Gastrocnemius medialis (tissue), 4 donors: ENCODE data around the gene PSMG4. TPM values are rescaled to one million over a fixed set of nuclear protein-coding genes. Genes with fewer than 3 reads are reported as not detected.

Source experiments
- ATAC-seq, 2 donors: fragments of 150-250 bp; one replicate each; pipeline ENCODE4 v1.9.1; 2016
- DNase-seq, 2 donors: peaks; one replicate each; pipeline ENCODE4 v3.0.0-alpha.2; 2019
- H3K27ac ChIP-seq, 4 donors: fragments of 200-600 bp; sonication (generic); 1 replicate in 1 of 4; 2 replicates in 3 of 4; pipeline ENCODE4 v1.5.1; 2016 to 2018; ENCODE audit warnings: mild to moderate bottlenecking in 2 of 4, moderate library complexity in 1 of 4
- H3K27me3 ChIP-seq, 3 donors: fragments of 200-600 bp; sonication (generic) in 2 of 3; 1 replicate in 1 of 3; 2 replicates in 2 of 3; pipeline versions ENCODE4 v1.5.1 to v1.6.0; 2016 to 2019; ENCODE audit warnings: mild to moderate bottlenecking in 1 of 3, moderate library complexity in 1 of 3
- H3K36me3 ChIP-seq, 2 donors: fragments of 200-600 bp; sonication (generic) in 1 of 2; one replicate each; pipeline ENCODE4 v1.5.1; 2017 to 2018
- H3K4me1 ChIP-seq, 2 donors: fragments of 200-600 bp; sonication (generic) in 1 of 2; one replicate each; pipeline ENCODE4 v1.5.1; 2016 to 2017; ENCODE audit warnings: mild to moderate bottlenecking in 2 of 2
- H3K4me3 ChIP-seq, 4 donors: fragments of 200-600 bp; sonication (generic) in 3 of 4; 1 replicate in 1 of 4; 2 replicates in 3 of 4; pipeline ENCODE4 v1.5.1; 2016 to 2019; ENCODE audit warnings: mild to moderate bottlenecking in 2 of 4
- H3K9me3 ChIP-seq, 3 donors: fragments of 200-600 bp; sonication (generic) in 2 of 3; 1 replicate in 1 of 3; 2 replicates in 2 of 3; pipeline ENCODE4 v1.5.1; 2016 to 2019
- CTCF ChIP-seq, 5 experiments: fragments of 450-650 bp in 3 of 5; fragments of 200-600 bp in 2 of 5; sonication (generic) in 2 of 5; IDR thresholded peaks in 4 of 5; conservative IDR thresholded peaks in 1 of 5; 1 replicate in 4 of 5; 2 replicates in 1 of 5; pipeline ENCODE4 v1.5.1; 2016 to 2019; ENCODE audit warnings: antibody characterized with exemption in 5 of 5, mild to moderate bottlenecking in 3 of 5, moderate library complexity in 3 of 5
- POLR2A ChIP-seq, 2 donors: fragments of 450-650 bp; IDR thresholded peaks; one replicate each; pipeline ENCODE4 v1.6.1; 2017; ENCODE audit warnings: antibody characterized with exemption in 2 of 2, mild to moderate bottlenecking in 2 of 2, moderate library complexity in 2 of 2
- in situ Hi-C, 4 donors: fragments of 200-750 bp; cut with MboI; loops; one replicate each; pipeline versions ENCODE4 v1.15.0 to v1.8.0; 2017; ENCODE audit warnings: low sequenced_read_pairs in 4 of 4
- intact Hi-C: fragments of 100-400 bp; cut with DNase I; formaldehyde crosslinking; loops from one replicate; pipeline ENCODE4 v1.15.1; 2023; ENCODE audit warnings: low total_unique reads
- total RNA-seq, 4 donors: library from RNA; depleted of rRNA; stranded (reverse); fragments of >200 nt; gene quantifications; one replicate each; pipeline versions ENCODE4 v1.1.0 to v1.2.3, GENCODE V29; 2016

PSMG4 gene
- total RNA-seq, 4 donors from 2014 or later, result 16.4 to 27.6 (median 22.0) TPM

GRCh38 chr6:3226481-3227362 is 32.0 kb upstream of the PSMG4 start:
- ATAC-seq (no peak), DNase-seq (no peak)
- Histone ChIP-seq H3K36me3 (no peaks in the 10 kb centered on the region), H3K9me3 (no peaks in the 10 kb centered on the region), H3K4me3 (peak overlapping the region; percentile 43 to 57 (median 50)), H3K4me1 (peaks cover 27 to 36% of the 10 kb centered on the region in 2 donors), H3K27me3 (peaks cover 56 to 59% (median 58%) of the 10 kb centered on the region in 3 donors), H3K27ac (no peak overlapping the region)
- in situ Hi-C loops (no loop called here), intact Hi-C loops (loop anchor here (5.0 kb wide), 1 partner anchor 69 kb away; the partner anchor contains the start of gene TUBB2A)
- TF ChIP-seq CTCF (IDR thresholded peaks at IDR 0.05 in 4 of 5, conservative IDR thresholded peaks at IDR 0.05 in 1 of 5) (no peak), POLR2A (IDR thresholded peaks at IDR 0.05) (no peak)

GRCh38 chr6:3227363-3228045 is 31.2 kb upstream of the PSMG4 start, which contains the start of gene TUBB2B:
Gene TUBB2B, minus strand, starts transcription at chr6:3227653. Its CDS starts 110 bp downstream, at chr6:3227543.
- Histone ChIP-seq H3K36me3 (no peaks in the 10 kb centered on the region), H3K27ac (no peak within 1 kb of the TSS), H3K27me3 (peaks cover 63 to 67% (median 66%) of the 10 kb centered on the region in 3 donors), H3K4me1 (peaks cover 27 to 42% of the 10 kb centered on the region in 2 donors), H3K4me3 (peak within 1 kb of the TSS; percentile 43 to 57 (median 50)), H3K9me3 (no peaks in the 10 kb centered on the region)
- ATAC-seq, result peak in 1 of 2 donors; percentile 17
- TF ChIP-seq POLR2A (IDR thresholded peaks at IDR 0.05) (no peak), CTCF (IDR thresholded peaks at IDR 0.05 in 4 of 5, conservative IDR thresholded peaks at IDR 0.05 in 1 of 5) (no peak)
- in situ Hi-C loops (no loop called here), intact Hi-C loops (loop anchor here (5.0 kb wide), 1 partner anchor 70 kb away; the partner anchor contains the start of gene TUBB2A)
- no peak for DNase-seq

- DNase-seq (no peak), ATAC-seq (no peak)
- Histone ChIP-seq H3K27me3 (peaks cover 69 to 74% (median 72%) of the 10 kb centered on the region in 3 donors), H3K27ac (no peak overlapping the region), H3K36me3 (no peaks in the 10 kb centered on the region), H3K4me1 (peaks cover 27 to 42% of the 10 kb centered on the region in 2 donors), H3K9me3 (no peaks in the 10 kb centered on the region), H3K4me3 (peak overlapping the region; percentile 43 to 57 (median 50))
- intact Hi-C loops, result loop anchor here (5.0 kb wide), 1 partner anchor 71 kb away; the partner anchor contains the start of gene TUBB2A
- in situ Hi-C loops, result no loop called here
- no peak for TF ChIP-seq POLR2A (IDR thresholded peaks at IDR 0.05)
- TF ChIP-seq CTCF (IDR thresholded peaks at IDR 0.05 in 4 of 5, conservative IDR thresholded peaks at IDR 0.05 in 1 of 5), result no peak
Observed at GRCh38 chr6:3228046-3228671, 30.6 kb upstream of the PSMG4 start.

GRCh38 chr6:3228771-3229565 is 29.8 kb upstream of the PSMG4 start:
- H3K36me3 ChIP-seq, result no peaks in the 10 kb centered on the region
- intact Hi-C loops, result loop anchor here (5.0 kb wide), 1 partner anchor 72 kb away; the partner anchor contains the start of gene TUBB2A
- in situ Hi-C loops, result no loop called here
- H3K4me1 ChIP-seq, result peaks cover 27 to 42% of the 10 kb centered on the region in 2 donors
- H3K4me3 ChIP-seq, result peak overlapping the region; percentile 43 to 57 (median 50)
- H3K27ac ChIP-seq, result no peak overlapping the region
- H3K27me3 ChIP-seq, result peaks cover 75 to 82% (median 80%) of the 10 kb centered on the region in 3 donors
- DNase-seq (no peak), ATAC-seq (no peak)
- no peaks in the 10 kb centered on the region for H3K9me3 ChIP-seq
- TF ChIP-seq POLR2A (IDR thresholded peaks at IDR 0.05), result no peak
- no peak for TF ChIP-seq CTCF (IDR thresholded peaks at IDR 0.05 in 4 of 5, conservative IDR thresholded peaks at IDR 0.05 in 1 of 5)
